Stomach (tissue), 9 donors: ENCODE results near the gene PIK3C2B. TPM values are rescaled to one million over a fixed set of nuclear protein-coding genes. Genes with fewer than 3 reads are reported as not detected.
A peak's percentile ranks its signal among the peaks of the same experiment; 100 is the strongest.

ENCODE experiments used
- DNase-seq, 2 donors: peaks; one replicate each; pipeline versions ENCODE4 v3.0.0 to v3.0.0-alpha.2; 2013 to 2019
- H3K27ac ChIP-seq, 5 donors: fragments of 200-600 bp in 4 of 5; sonication (generic) in 4 of 5; one replicate each; pipeline ENCODE4 v1.5.1; 2013 to 2019; ENCODE audit warnings: mild to moderate bottlenecking in 1 of 5, moderate library complexity in 1 of 5
- H3K27me3 ChIP-seq, 3 donors: fragments of 200-600 bp; sonication (generic); one replicate each; pipeline ENCODE4 v1.5.1; 2017 to 2019; ENCODE audit warnings: mixed run types in 1 of 3
- H3K36me3 ChIP-seq, 4 donors: fragments of 200-600 bp; sonication (generic); 1 replicate in 3 of 4; 2 replicates in 1 of 4; pipeline ENCODE4 v1.5.1; 2016 to 2019
- H3K4me1 ChIP-seq, 4 donors: fragments of 200-600 bp; sonication (generic); one replicate each; pipeline ENCODE4 v1.5.1; 2016 to 2019
- H3K4me3 ChIP-seq, 4 donors: fragments of 200-600 bp; sonication (generic) in 3 of 4; one replicate each; pipeline ENCODE4 v1.5.1; 2016 to 2019; ENCODE audit warnings: mild to moderate bottlenecking in 1 of 4
- H3K9me3 ChIP-seq, 4 donors: fragments of 200-600 bp; sonication (generic); one replicate each; pipeline ENCODE4 v1.5.1; 2016 to 2019
- CTCF ChIP-seq, 7 experiments: fragments of 450-650 bp in 4 of 7; fragments of 200-600 bp in 3 of 7; sonication (generic) in 3 of 7; IDR thresholded peaks; one replicate each; pipeline ENCODE4 v1.5.1; 2016 to 2019; ENCODE audit warnings: antibody characterized with exemption in 7 of 7, control low read depth in 2 of 7, mild to moderate bottlenecking in 1 of 7
- EP300 ChIP-seq: sonication (generic); formaldehyde crosslinking; IDR thresholded peaks from one replicate; pipeline ENCODE4 v1.6.1; 2017; ENCODE audit warnings: antibody characterized with exemption
- POLR2A ChIP-seq, 4 donors: fragments of 450-650 bp; IDR thresholded peaks; one replicate each; pipeline ENCODE4 v1.6.1; 2016; ENCODE audit warnings: antibody characterized with exemption in 4 of 4, control low read depth in 2 of 4, mild to moderate bottlenecking in 1 of 4, moderate library complexity in 1 of 4
- POLR2AphosphoS5 ChIP-seq, 3 donors: sonication (generic); formaldehyde crosslinking; IDR thresholded peaks; one replicate each; pipeline ENCODE4 v1.6.1; 2016; ENCODE audit warnings: antibody characterized with exemption in 3 of 3
- WGBS, 5 donors: extraction: QIAGEN DNeasy Blood & Tissue Kit in 3 of 5; methylation state at CpG; one replicate each; pipeline versions ENCODE4 v1.1.5 to v1.1.7; 2013 to 2018; 5-methylcytosine and 5-hydroxymethylcytosine counted together
- intact Hi-C: fragments of 100-400 bp; cut with DNase I; formaldehyde crosslinking; loops from one replicate; pipeline ENCODE4 v1.15.1; 2023; ENCODE audit warnings: low total_unique reads
- polyA plus RNA-seq, 3 donors: library from polyadenylated mRNA; stranded (reverse); fragments of 200-250 nt; gene quantifications; one replicate each; pipeline ENCODE4 v1.2.3, GENCODE V29; 2013
- total RNA-seq, 5 donors: library from RNA; depleted of rRNA; stranded (reverse); fragments of >200 nt; gene quantifications; one replicate each; pipeline versions ENCODE4 v1.1.0 to v1.2.3, GENCODE V29; 2014 to 2016
- donor health status: healthy with polysubstance abuse.
- donor health status: Bipolar disorder and iron deficiency.
- donor health status: healthy.

PIK3C2B gene
- total and polyA plus RNA-seq, 8 donors: 4.1 to 129 (median 22.8) TPM

- peaks cover 25 to 67% (median 60%) of the 10 kb centered on the region in 4 donors for H3K4me1 ChIP-seq
- WGBS, 5 donors: 73 to 89% (median 84%) methylated on average over 6 of the region's 6 CpGs
- no peaks in the 10 kb centered on the region for H3K9me3 ChIP-seq
- peaks cover 8 to 76% (median 69%) of the 10 kb centered on the region in 4 donors for H3K36me3 ChIP-seq
- DNase-seq: no peak
- intact Hi-C loops: loop anchor here (5.0 kb wide), 1 partner anchor 53 kb away; no protein-coding TSS in a partner anchor
- no peaks in the 10 kb centered on the region for H3K27me3 ChIP-seq
- TF ChIP-seq POLR2AphosphoS5 (IDR thresholded peaks at IDR 0.05) (no peak), CTCF (IDR thresholded peaks at IDR 0.05) (no peak), EP300 (no peak), POLR2A (IDR thresholded peaks at IDR 0.05) (no peak)
- peak overlapping the region; percentile 83 to 93 (median 88) for H3K27ac ChIP-seq
- H3K4me3 ChIP-seq: no peak overlapping the region
Observed at GRCh38 chr1:204448991-204449677, 45.5 kb downstream of the PIK3C2B start.

- 78 to 81% (median 79%) methylated on average over 7 of the region's 7 CpGs for WGBS, 5 donors
- DNase-seq: peak in 1 of 2 donors; percentile 68
- H3K9me3 ChIP-seq: no peaks in the 10 kb centered on the region
- no peak overlapping the region for H3K4me3 ChIP-seq
- H3K27ac ChIP-seq: peak overlapping the region; percentile 83 to 93 (median 88)
- TF ChIP-seq POLR2AphosphoS5 (IDR thresholded peaks at IDR 0.05) (peak in 2 of 3 donors; percentile 56 to 64), POLR2A (IDR thresholded peaks at IDR 0.05) (no peak)
- H3K36me3 ChIP-seq: peaks cover 13 to 76% (median 71%) of the 10 kb centered on the region in 4 donors
- H3K27me3 ChIP-seq: no peaks in the 10 kb centered on the region
- intact Hi-C loops: loop anchor here (5.0 kb wide), 1 partner anchor 54 kb away; no protein-coding TSS in a partner anchor
- peaks cover 25 to 69% (median 62%) of the 10 kb centered on the region in 4 donors for H3K4me1 ChIP-seq
Observed at GRCh38 chr1:204448344-204448964, 46.2 kb downstream of the PIK3C2B start.

GRCh38 chr1:204447736-204448135, 46.9 kb downstream of the PIK3C2B start:
- H3K27ac ChIP-seq: peak overlapping the region in 4 of 5 donors; percentile 83 to 93 (median 87)
- no peaks in the 10 kb centered on the region for H3K9me3 ChIP-seq
- no peak for DNase-seq
- peaks cover 29 to 71% (median 63%) of the 10 kb centered on the region in 4 donors for H3K4me1 ChIP-seq
- no peaks in the 10 kb centered on the region for H3K27me3 ChIP-seq
- no peak overlapping the region for H3K4me3 ChIP-seq
- TF ChIP-seq CTCF (IDR thresholded peaks at IDR 0.05): no peak
- TF ChIP-seq EP300: no peak
- TF ChIP-seq POLR2A (IDR thresholded peaks at IDR 0.05): no peak
- no peak for TF ChIP-seq POLR2AphosphoS5 (IDR thresholded peaks at IDR 0.05)
- H3K36me3 ChIP-seq: peaks cover 20 to 77% (median 72%) of the 10 kb centered on the region in 4 donors
- intact Hi-C loops: loop anchor here (5.0 kb wide), 1 partner anchor 55 kb away; no protein-coding TSS in a partner anchor
- WGBS, 5 donors: 57 to 84% (median 65%) methylated on average over 4 of the region's 4 CpGs

- Histone ChIP-seq H3K4me1 (peaks cover 32 to 72% (median 58%) of the 10 kb centered on the region in 4 donors), H3K36me3 (peaks cover 25 to 83% (median 77%) of the 10 kb centered on the region in 4 donors), H3K27me3 (no peaks in the 10 kb centered on the region), H3K27ac (peak overlapping the region in 4 of 5 donors; percentile 8 to 93 (median 87)), H3K4me3 (no peak overlapping the region), H3K9me3 (no peaks in the 10 kb centered on the region)
- TF ChIP-seq EP300 (no peak), POLR2A (IDR thresholded peaks at IDR 0.05) (no peak)
- 72 to 92% (median 84%) methylated on average over 4 to 6 of the region's 6 CpGs for WGBS, 5 donors
- intact Hi-C loops: loop anchor here (5.0 kb wide), 1 partner anchor 55 kb away; no protein-coding TSS in a partner anchor
- DNase-seq: no peak
Observed at GRCh38 chr1:204447190-204447589, 47.4 kb downstream of the PIK3C2B start.

GRCh38 chr1:204446413-204447111, 48.0 kb downstream of the PIK3C2B start:
- TF ChIP-seq CTCF (IDR thresholded peaks at IDR 0.05): peak in 6 of 7 experiments; percentile 22 to 84 (median 74)
- TF ChIP-seq POLR2AphosphoS5 (IDR thresholded peaks at IDR 0.05): peak in 1 of 3 donors; percentile 44
- no peak for TF ChIP-seq EP300
- peaks cover 30 to 66% (median 52%) of the 10 kb centered on the region in 4 donors for H3K4me1 ChIP-seq
- peaks cover 31 to 89% (median 83%) of the 10 kb centered on the region in 4 donors for H3K36me3 ChIP-seq
- peak; percentile 84 to 92 for DNase-seq
- no peak overlapping the region for H3K4me3 ChIP-seq
- intact Hi-C loops: loop anchor here (5.0 kb wide), 1 partner anchor 56 kb away; no protein-coding TSS in a partner anchor
- peak overlapping the region; percentile 5 to 93 (median 47) for H3K27ac ChIP-seq
- WGBS, 5 donors: 28 to 51% (median 32%) methylated on average over 8 to 11 of the region's 11 CpGs
- no peaks in the 10 kb centered on the region for H3K9me3 ChIP-seq
- no peaks in the 10 kb centered on the region for H3K27me3 ChIP-seq
